Hematopoietic multipotent progenitor cell treated with erythropoietin and hydrocortisone succinate and interleukin-3 and kit ligand, for 6 days (in vitro differentiated cells): Measurements from ENCODE around the gene COL15A1.
A peak's percentile ranks its signal among the peaks of the same experiment; 100 is the strongest.

Experiments used
- DNase-seq: peaks from one replicate; pipeline ENCODE4 v3.0.0-alpha.2; 2015

The COL15A1 gene

GRCh38 chr9:98917746-98918487 lies 25.8 kb upstream of the COL15A1 start:
- DNase-seq = no peak

- peak; percentile 37 for DNase-seq
Observed at GRCh38 chr9:98921732-98922131, 22.0 kb upstream of the COL15A1 start.

- DNase-seq = no peak
Observed at GRCh38 chr9:98922721-98923435, 20.8 kb upstream of the COL15A1 start.

- no peak for DNase-seq
Observed at GRCh38 chr9:98923451-98924123, 20.1 kb upstream of the COL15A1 start.

- no peak for DNase-seq
Observed at GRCh38 chr9:98924946-98925820, 18.5 kb upstream of the COL15A1 start.

- DNase-seq = no peak
Observed at GRCh38 chr9:98925956-98926355, 17.8 kb upstream of the COL15A1 start.

GRCh38 chr9:98927724-98928123 lies 16.0 kb upstream of the COL15A1 start:
- no peak for DNase-seq

- DNase-seq = no peak
Observed at GRCh38 chr9:98929071-98929470, 14.6 kb upstream of the COL15A1 start.

GRCh38 chr9:98929895-98930341 lies 13.8 kb upstream of the COL15A1 start:
- DNase-seq = no peak

GRCh38 chr9:98930792-98931191 lies 12.9 kb upstream of the COL15A1 start:
- no peak for DNase-seq

- DNase-seq = peak; percentile 83
Observed at GRCh38 chr9:98931600-98932389, 11.9 kb upstream of the COL15A1 start.

GRCh38 chr9:98933185-98933584 lies 10.5 kb upstream of the COL15A1 start:
- DNase-seq = no peak

- DNase-seq = no peak
Observed at GRCh38 chr9:98933890-98934289, 9.8 kb upstream of the COL15A1 start.

GRCh38 chr9:98935071-98935505 lies 8.6 kb upstream of the COL15A1 start:
- peak; percentile 82 for DNase-seq

- no peak for DNase-seq
Observed at GRCh38 chr9:98940276-98940675, 3.4 kb upstream of the COL15A1 start.

GRCh38 chr9:98941946-98942523 lies 1.7 kb upstream of the COL15A1 start:
- no peak for DNase-seq

- DNase-seq = no peak
Observed at GRCh38 chr9:98942906-98943681, 613 bp upstream of the COL15A1 start.

- peak; percentile 40 for DNase-seq
Observed at GRCh38 chr9:98944057-98944733, 488 bp downstream of the COL15A1 start.

GRCh38 chr9:98944734-98945074 lies 997 bp downstream of the COL15A1 start:
- DNase-seq = no peak

GRCh38 chr9:98949565-98949964 lies 5.9 kb downstream of the COL15A1 start:
- DNase-seq = no peak
